K562 (cell line): ENCODE data around the gene EIF3J. TPM values are rescaled to one million over a fixed set of nuclear protein-coding genes. Genes with fewer than 3 reads are reported as not detected.

Source experiments
- ATAC-seq: fragments of 200-7000 bp; cut with Tn5 transposase; 3 replicates; pipeline ENCODE4 v1.9.1; 2020; ENCODE audit warnings: moderate library complexity
- BruUV-seq: library from RNA; stranded (reverse); fragments of 400-500 nt; replicated peaks from 2 replicates; lab custom pipeline; 2021; lab: Mats Ljungman, UMichigan
- CTCF ChIA-PET: fragments of 300-600 bp; formaldehyde crosslinking; extraction: SDS; loops from one replicate; lab custom pipeline; 2021; ENCODE audit warnings: low intra/inter-chr PET ratio; lab: Yijun Ruan, JAX
- POLR2A ChIA-PET: fragments of 300-600, 350-650 bp; sonication (Branson Sonifier 250); formaldehyde crosslinking; extraction: SDS; loops from one replicate; lab custom pipeline; 2021; ENCODE audit warnings: antibody characterized with exemption, inconsistent platforms; lab: Yijun Ruan, JAX
- DNase-seq, 4 experiments: peaks; one replicate each; pipeline versions ENCODE4 v3.0.0 to v3.0.0-alpha.2; 2011 to 2018; ENCODE audit warnings: low spot score in 3 of 4, mixed read lengths in 3 of 4; ENCODE audit errors: extremely low read depth in 1 of 4
- FAIRE-seq: peaks from 2 replicates; lab custom pipeline; 2011; peaks lifted over from hg19 to GRCh38; lab: Jason Lieb, UNC
- H2AFZ ChIP-seq: 2 replicates; pipeline ENCODE4 v1.6.0; 2011; ENCODE audit warnings: low read depth, low read length, control low read depth, inconsistent platforms
- H3K27ac ChIP-seq: fragments of 200-600 bp; 3 replicates; pipeline ENCODE4 v1.8.0; 2011; ENCODE audit warnings: low read depth, mild to moderate bottlenecking, control low read depth, inconsistent platforms, low read length, moderate library complexity, mixed read lengths; ENCODE audit errors: extremely low read depth
- H3K27me3 ChIP-seq, 2 experiments: fragments of 300-600 bp in 1 of 2; 2 replicates in 1 of 2; 3 replicates in 1 of 2; pipeline versions ENCODE4 v1.6.0 to v1.8.0; 2011; ENCODE audit warnings: inconsistent platforms in 2 of 2, low read length in 2 of 2, mild to moderate bottlenecking in 1 of 2, mixed read lengths in 1 of 2, moderate library complexity in 1 of 2; ENCODE audit not compliant: control insufficient read depth in 2 of 2, insufficient read depth in 2 of 2
- H3K36me3 ChIP-seq: fragments of 300-600 bp; 3 replicates; pipeline ENCODE4 v1.8.0; 2011; ENCODE audit warnings: mild to moderate bottlenecking, low read length, inconsistent platforms; ENCODE audit not compliant: control insufficient read depth, insufficient read depth
- H3K4me1 ChIP-seq, 2 experiments: fragments of 200-600 bp in 1 of 2; replicated peaks in 1 of 2; 2 replicates in 1 of 2; 3 replicates in 1 of 2; pipeline versions ENCODE4 v1.5.1 to v1.8.0; 2011; ENCODE audit warnings: inconsistent platforms in 2 of 2, low read length in 2 of 2, mild to moderate bottlenecking in 1 of 2, mixed read lengths in 1 of 2, moderate library complexity in 1 of 2; ENCODE audit not compliant: control insufficient read depth in 2 of 2, insufficient read depth in 2 of 2
- H3K4me2 ChIP-seq: 2 replicates; pipeline ENCODE4 v1.6.1; 2011; ENCODE audit warnings: low read length, control low read depth, inconsistent platforms, mixed read lengths; ENCODE audit not compliant: insufficient read depth
- H3K4me3 ChIP-seq: fragments of 200-600 bp; sonication (generic), shearing (Covaris generic); 2 replicates; pipeline ENCODE4 v1.5.1; 2016; ENCODE audit warnings: control low read depth, inconsistent platforms
- H3K79me2 ChIP-seq: fragments of 200-600 bp; 3 replicates; pipeline ENCODE4 v1.8.0; 2011; ENCODE audit warnings: low read length, inconsistent platforms; ENCODE audit not compliant: control insufficient read depth, insufficient read depth
- H3K9ac ChIP-seq, 2 experiments: 2 replicates each; pipeline versions ENCODE4 v1.6.0 to v1.6.1; 2011; ENCODE audit warnings: low read depth in 2 of 2, low read length in 2 of 2, control low read depth in 1 of 2, inconsistent platforms in 1 of 2, mild to moderate bottlenecking in 1 of 2, mixed read lengths in 1 of 2; ENCODE audit not compliant: insufficient read depth in 1 of 2
- H3K9me1 ChIP-seq: one replicate; pipeline ENCODE4 v1.6.0; 2011; ENCODE audit warnings: inconsistent platforms, mild to moderate bottlenecking, low read length, moderate library complexity; ENCODE audit not compliant: control insufficient read depth, insufficient read depth
- H3K9me3 ChIP-seq: replicated peaks from 2 replicates; pipeline ENCODE4 v1.5.1; 2011; ENCODE audit warnings: low read depth, low read length, inconsistent platforms; ENCODE audit not compliant: control insufficient read depth, insufficient read depth
- H4K20me1 ChIP-seq: replicated peaks from 2 replicates; pipeline ENCODE4 v1.6.1; 2011; ENCODE audit warnings: low read length, inconsistent platforms, mixed read lengths; ENCODE audit not compliant: control insufficient read depth, insufficient read depth
- ATF3 ChIP-seq, 2 experiments: fragments of 450-650 bp in 1 of 2; sonication (generic) in 1 of 2; formaldehyde crosslinking in 1 of 2; IDR thresholded peaks in 1 of 2; conservative IDR thresholded peaks in 1 of 2; 2 replicates each; pipeline versions ENCODE4 v1.6.1 to v1.8.1; 2016 to 2023; ENCODE audit warnings: mild to moderate bottlenecking in 2 of 2, moderate library complexity in 2 of 2, inconsistent platforms in 1 of 2, missing genetic modification reagents in 1 of 2
- ATF7 ChIP-seq: fragments of 450-650 bp; IDR thresholded peaks from 2 replicates; pipeline ENCODE4 v1.7.1; 2014; ENCODE audit warnings: mild to moderate bottlenecking, moderate library complexity
- E2F3 ChIP-seq: fragments of 250-450 bp; sonication (Bioruptor Pico); IDR thresholded peaks from 2 replicates; pipeline ENCODE4 v1.4.0; 2020; ENCODE audit warnings: mild to moderate bottlenecking
- EP300 ChIP-seq: IDR thresholded peaks from 2 replicates; pipeline ENCODE4 v1.6.1; 2012; ENCODE audit warnings: low read length, improper control_type of control experiment
- HCFC1 ChIP-seq: IDR thresholded peaks from 2 replicates; pipeline ENCODE4 v1.6.1; 2012; ENCODE audit warnings: low read depth, low read length, improper control_type of control experiment
- IFI16 ChIP-seq: fragments of 250-450 bp; sonication (Bioruptor Pico); IDR thresholded peaks from 2 replicates; pipeline ENCODE4 v2.1.2; 2022; ENCODE audit warnings: mild to moderate bottlenecking, inconsistent platforms
- JUNB ChIP-seq: fragments of 450-650 bp; formaldehyde crosslinking; conservative IDR thresholded peaks from 2 replicates; pipeline ENCODE4 v1.4.0; 2020; ENCODE audit warnings: mild to moderate bottlenecking
- MCM2 ChIP-seq: fragments of 450-650 bp; IDR thresholded peaks from 2 replicates; pipeline ENCODE4 v1.6.1; 2017; ENCODE audit warnings: low read depth, mild to moderate bottlenecking
- MIER1 ChIP-seq: fragments of 450-650 bp; IDR thresholded peaks from 2 replicates; pipeline ENCODE4 v1.6.1; 2016; ENCODE audit warnings: antibody characterized with exemption, mild to moderate bottlenecking, low read depth
- MXI1 ChIP-seq: IDR thresholded peaks from 2 replicates; pipeline ENCODE4 v1.6.1; 2011; ENCODE audit warnings: low read depth, mild to moderate bottlenecking, improper control_type of control experiment, low read length
- NRF1 ChIP-seq, 2 experiments: fragments of 450-650 bp; IDR thresholded peaks in 1 of 2; conservative IDR thresholded peaks in 1 of 2; 2 replicates each; pipeline ENCODE4 v1.6.1; 2014; ENCODE audit warnings: mild to moderate bottlenecking in 2 of 2
- RNF219 ChIP-seq: fragments of 250-450 bp; sonication (Bioruptor Pico); IDR thresholded peaks from 2 replicates; pipeline ENCODE4 v1.5.0; 2022; ENCODE audit warnings: mild to moderate bottlenecking
- ZBTB7A ChIP-seq: IDR thresholded peaks from 2 replicates; pipeline ENCODE4 v1.6.1; 2011; ENCODE audit warnings: low read depth, mild to moderate bottlenecking, low read length, moderate library complexity, borderline replicate concordance; ENCODE audit not compliant: control insufficient read depth
- ZFPM2 ChIP-seq: fragments of 250-450 bp; sonication (Bioruptor Pico); IDR thresholded peaks from 2 replicates; pipeline ENCODE4 v1.5.1; 2022; ENCODE audit warnings: mild to moderate bottlenecking
- ZNF780A ChIP-seq: fragments of 250-450 bp; sonication (Bioruptor Pico); IDR thresholded peaks from 2 replicates; pipeline ENCODE4 v1.5.0; 2021; ENCODE audit warnings: mild to moderate bottlenecking
- WGBS: fragments of 100-300 bp; shearing (Covaris generic); methylation state at CpG from one replicate; pipeline ENCODE4 v1.1.6; 2016; ENCODE audit warnings: low coverage, mixed read lengths; ENCODE audit not compliant: insufficient coverage; ENCODE audit errors: missing lambda C conversion rate; 5-methylcytosine and 5-hydroxymethylcytosine counted together
- in situ Hi-C: fragments of 300-500 bp; cut with MboI; formaldehyde crosslinking; loops from 4 replicates; pipeline ENCODE4 v1.15.0; 2018; ENCODE audit warnings: inconsistent platforms, mixed read lengths
- intact Hi-C: fragments of 100-400 bp; cut with micrococcal nuclease; formaldehyde crosslinking; loops from 2 replicates; pipeline ENCODE4 v1.14.2; 2022
- polyA plus RNA-seq, 8 experiments: library from polyadenylated mRNA; depleted of rRNA in 4 of 8; stranded (reverse) in 5 of 8; unstranded in 3 of 8; fragments of >200 nt; fragmentation: Nextera tagmentation in 2 of 8; fragmentation: Illumina TruSeq in 1 of 8; extraction: Ambion mirVana in 2 of 8; extraction: Trizol in 1 of 8; gene quantifications; 2 replicates each; pipeline versions ENCODE4 v1.2.1 to v1.2.3, GENCODE V29; 2011 to 2014; ENCODE audit warnings: inconsistent platforms in 1 of 8, missing spikeins in 1 of 8
- total RNA-seq, 7 experiments: library from RNA; depleted of rRNA in 6 of 7; stranded (reverse); fragments of >200 nt in 6 of 7; fragmentation: Illumina TruSeq in 2 of 7; extraction: Trizol in 2 of 7; gene quantifications; 2 replicates each; pipeline versions ENCODE4 v1.2.1 to v1.2.3, GENCODE V29; 2011 to 2021; ENCODE audit warnings: low replicate concordance in 1 of 7
- TF ChIP-seq, protein P1 (sequence below): sonication (generic); formaldehyde crosslinking; IDR thresholded peaks from 2 replicates; pipeline ENCODE4 v1.8.1; 2023; ENCODE audit warnings: mild to moderate bottlenecking, missing genetic modification reagents
- TF ChIP-seq, protein P2 (sequence below): fragments of 250-450 bp; sonication (Bioruptor Pico); IDR thresholded peaks from 2 replicates; pipeline ENCODE4 v1.8.0; 2022; ENCODE audit warnings: inconsistent platforms

The EIF3J gene
- total and polyA plus RNA-seq, 9 of the 15 experiments (the other 6 are each of a cell fraction or from before 2014, with no cell fraction given) = 44.2 to 217 (median 151) TPM

- no peak for FAIRE-seq
These were observed 13.8 kb downstream of the EIF3J start for GRCh38 chr15:44550734-44551133.

More at GRCh38 chr15:44550734-44551133, 13.8 kb downstream of the EIF3J start:
- no peaks in the 10 kb centered on the region for H3K27me3 ChIP-seq
- POLR2A ChIA-PET = interaction anchor here (1.6 kb wide), 1 partner anchor 8 kb away, joined by 3 read pairs; no protein-coding TSS in a partner anchor
- H3K4me2 ChIP-seq = no peak overlapping the region
- no TSS peak for BruUV-seq
- in situ Hi-C loops (no loop called here), intact Hi-C loops (no loop called here)
- H4K20me1 ChIP-seq = no peaks in the 10 kb centered on the region
- no peak overlapping the region for H2AFZ ChIP-seq
- CTCF ChIA-PET = no interaction called here
- H3K27ac ChIP-seq = no peak overlapping the region
- H3K9me3 ChIP-seq = no peaks in the 10 kb centered on the region
- H3K4me1 ChIP-seq = no peaks in the 10 kb centered on the region; a peak in 1 of 5 replicates
- no peak overlapping the region for H3K9ac ChIP-seq
- H3K9me1 ChIP-seq = no peaks in the 10 kb centered on the region
- no peak overlapping the region for H3K4me3 ChIP-seq
- 98% methylated on average over 4 of the region's 4 CpGs for WGBS
- DNase-seq = no peak
- ATAC-seq = no peak
- peaks cover 83% of the 10 kb centered on the region for H3K36me3 ChIP-seq
- TF ChIP-seq ATF3 (IDR thresholded peaks at IDR 0.05) = no peak
- TF ChIP-seq ATF3 (CRISPR knock-in tag; conservative IDR thresholded peaks at IDR 0.05) = no peak
- no peak for TF ChIP-seq MXI1
- no peak for TF ChIP-seq RNF219 (CRISPR knock-in tag)
- TF ChIP-seq ZBTB7A = no peak
- no peak for TF ChIP-seq JUNB
- TF ChIP-seq, protein P1, sequence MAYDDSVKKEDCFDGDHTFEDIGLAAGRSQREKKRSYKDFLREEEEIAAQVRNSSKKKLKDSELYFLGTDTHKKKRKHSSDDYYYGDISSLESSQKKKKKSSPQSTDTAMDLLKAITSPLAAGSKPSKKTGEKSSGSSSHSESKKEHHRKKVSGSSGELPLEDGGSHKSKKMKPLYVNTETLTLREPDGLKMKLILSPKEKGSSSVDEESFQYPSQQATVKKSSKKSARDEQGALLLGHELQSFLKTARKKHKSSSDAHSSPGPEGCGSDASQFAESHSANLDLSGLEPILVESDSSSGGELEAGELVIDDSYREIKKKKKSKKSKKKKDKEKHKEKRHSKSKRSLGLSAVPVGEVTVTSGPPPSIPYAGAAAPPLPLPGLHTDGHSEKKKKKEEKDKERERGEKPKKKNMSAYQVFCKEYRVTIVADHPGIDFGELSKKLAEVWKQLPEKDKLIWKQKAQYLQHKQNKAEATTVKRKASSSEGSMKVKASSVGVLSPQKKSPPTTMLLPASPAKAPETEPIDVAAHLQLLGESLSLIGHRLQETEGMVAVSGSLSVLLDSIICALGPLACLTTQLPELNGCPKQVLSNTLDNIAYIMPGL = no peak
- TF ChIP-seq HCFC1 = no peak
- TF ChIP-seq, protein P2, sequence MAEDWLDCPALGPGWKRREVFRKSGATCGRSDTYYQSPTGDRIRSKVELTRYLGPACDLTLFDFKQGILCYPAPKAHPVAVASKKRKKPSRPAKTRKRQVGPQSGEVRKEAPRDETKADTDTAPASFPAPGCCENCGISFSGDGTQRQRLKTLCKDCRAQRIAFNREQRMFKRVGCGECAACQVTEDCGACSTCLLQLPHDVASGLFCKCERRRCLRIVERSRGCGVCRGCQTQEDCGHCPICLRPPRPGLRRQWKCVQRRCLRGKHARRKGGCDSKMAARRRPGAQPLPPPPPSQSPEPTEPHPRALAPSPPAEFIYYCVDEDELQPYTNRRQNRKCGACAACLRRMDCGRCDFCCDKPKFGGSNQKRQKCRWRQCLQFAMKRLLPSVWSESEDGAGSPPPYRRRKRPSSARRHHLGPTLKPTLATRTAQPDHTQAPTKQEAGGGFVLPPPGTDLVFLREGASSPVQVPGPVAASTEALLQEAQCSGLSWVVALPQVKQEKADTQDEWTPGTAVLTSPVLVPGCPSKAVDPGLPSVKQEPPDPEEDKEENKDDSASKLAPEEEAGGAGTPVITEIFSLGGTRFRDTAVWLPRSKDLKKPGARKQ = no peak
- TF ChIP-seq ZNF780A (CRISPR knock-in tag) = no peak
- no peak for TF ChIP-seq NRF1 (conservative IDR thresholded peaks at IDR 0.05 in 1 of 2, IDR thresholded peaks at IDR 0.05 in 1 of 2)
- TF ChIP-seq ZFPM2 (CRISPR knock-in tag) = no peak
- no peak for TF ChIP-seq IFI16 (CRISPR knock-in tag)
- TF ChIP-seq ATF7 = no peak
- TF ChIP-seq EP300 = no peak
- no peak for TF ChIP-seq MCM2
- no peak for TF ChIP-seq E2F3 (CRISPR knock-in tag)
- no peak for TF ChIP-seq MIER1
- H3K79me2 ChIP-seq = peaks cover 64% of the 10 kb centered on the region
